ENCODE results near the gene TMEM232.

DNA sequence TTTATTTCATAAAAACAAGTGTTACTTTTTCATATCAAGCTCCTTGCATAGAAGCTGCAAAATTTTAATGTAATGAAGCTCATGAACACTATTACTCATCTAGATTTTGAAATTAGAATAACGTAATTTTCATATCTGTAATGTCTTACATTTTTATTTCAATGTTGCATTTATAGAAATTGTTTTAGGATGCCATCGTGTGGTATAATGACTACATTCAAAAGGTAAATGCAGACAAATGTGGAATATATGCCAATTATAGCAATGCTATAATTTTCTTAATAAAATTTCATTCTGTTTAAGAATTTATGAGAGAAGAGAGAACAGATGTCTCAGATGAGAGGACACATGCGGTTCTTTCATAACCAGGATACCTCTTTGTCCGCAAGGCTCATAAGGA is 230.2 kb downstream of the TMEM232 start:
- TF ChIP-seq POLR2A (IDR thresholded peaks at IDR 0.05; ENCODE audit: low read depth, low read length), result no peak
- TF ChIP-seq, protein P1, sequence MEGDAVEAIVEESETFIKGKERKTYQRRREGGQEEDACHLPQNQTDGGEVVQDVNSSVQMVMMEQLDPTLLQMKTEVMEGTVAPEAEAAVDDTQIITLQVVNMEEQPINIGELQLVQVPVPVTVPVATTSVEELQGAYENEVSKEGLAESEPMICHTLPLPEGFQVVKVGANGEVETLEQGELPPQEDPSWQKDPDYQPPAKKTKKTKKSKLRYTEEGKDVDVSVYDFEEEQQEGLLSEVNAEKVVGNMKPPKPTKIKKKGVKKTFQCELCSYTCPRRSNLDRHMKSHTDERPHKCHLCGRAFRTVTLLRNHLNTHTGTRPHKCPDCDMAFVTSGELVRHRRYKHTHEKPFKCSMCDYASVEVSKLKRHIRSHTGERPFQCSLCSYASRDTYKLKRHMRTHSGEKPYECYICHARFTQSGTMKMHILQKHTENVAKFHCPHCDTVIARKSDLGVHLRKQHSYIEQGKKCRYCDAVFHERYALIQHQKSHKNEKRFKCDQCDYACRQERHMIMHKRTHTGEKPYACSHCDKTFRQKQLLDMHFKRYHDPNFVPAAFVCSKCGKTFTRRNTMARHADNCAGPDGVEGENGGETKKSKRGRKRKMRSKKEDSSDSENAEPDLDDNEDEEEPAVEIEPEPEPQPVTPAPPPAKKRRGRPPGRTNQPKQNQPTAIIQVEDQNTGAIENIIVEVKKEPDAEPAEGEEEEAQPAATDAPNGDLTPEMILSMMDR (conservative IDR thresholded peaks at IDR 0.05; ENCODE audit: low read depth, low read length), result no peak
- TF ChIP-seq MAFK (IDR thresholded peaks at IDR 0.05; ENCODE audit: low read depth, low read length), result no peak
